Measurements from ENCODE around the gene TEAD3.

- TF ChIP-seq POLR2AphosphoS5 (IDR thresholded peaks at IDR 0.05; ENCODE audit: borderline replicate concordance, low read depth, low read length), result peak; percentile 100
- no peak for TF ChIP-seq EZH2 (IDR thresholded peaks at IDR 0.05)
Observed at GRCh38 chr6:35468181-35468979, 28.5 kb downstream of the TEAD3 start, which contains the start of gene RPL10A.
